ENCODE measurements around the gene UBE2E2.
A peak's percentile ranks its signal among the peaks of the same experiment; 100 is the strongest.

The UBE2E2 gene

GRCh38 chr3:23193831-23194230, 9.3 kb upstream of the UBE2E2 start:
- no peak for DNase-seq (ENCODE audit: low read depth)

- no peak for DNase-seq (ENCODE audit: low read depth)
Observed at GRCh38 chr3:23198801-23199200, 4.3 kb upstream of the UBE2E2 start.

DNA sequence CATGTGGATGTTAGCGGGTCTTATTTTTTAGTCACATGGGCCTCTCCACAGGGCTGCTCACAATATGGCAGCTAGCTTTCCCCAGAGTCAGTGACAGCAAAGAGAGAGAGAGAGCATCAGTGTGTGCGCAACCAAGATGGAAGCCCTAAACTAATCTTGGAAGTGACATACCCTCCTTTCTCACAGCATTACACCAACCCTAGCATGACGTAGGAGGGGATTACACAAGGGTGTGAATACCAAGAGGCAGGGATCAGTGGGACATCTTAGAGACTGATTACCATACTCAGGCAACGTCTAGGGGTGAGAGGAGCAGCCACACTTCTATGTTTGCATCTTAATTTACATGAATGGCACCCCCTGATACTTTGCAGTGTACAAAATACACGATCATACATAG, 3.5 kb upstream of the UBE2E2 start:
- DNase-seq (ENCODE audit: low read depth), result no peak

GRCh38 chr3:23201154-23201838, 1.8 kb upstream of the UBE2E2 start:
- no peak for DNase-seq (ENCODE audit: low read depth)

- peak; percentile 7 for DNase-seq (ENCODE audit: low read depth)
Observed at GRCh38 chr3:23202203-23202920, 765 bp upstream of the UBE2E2 start.

GRCh38 chr3:23203708-23204330, 692 bp downstream of the UBE2E2 start:
- no peak for DNase-seq (ENCODE audit: low read depth)

DNA sequence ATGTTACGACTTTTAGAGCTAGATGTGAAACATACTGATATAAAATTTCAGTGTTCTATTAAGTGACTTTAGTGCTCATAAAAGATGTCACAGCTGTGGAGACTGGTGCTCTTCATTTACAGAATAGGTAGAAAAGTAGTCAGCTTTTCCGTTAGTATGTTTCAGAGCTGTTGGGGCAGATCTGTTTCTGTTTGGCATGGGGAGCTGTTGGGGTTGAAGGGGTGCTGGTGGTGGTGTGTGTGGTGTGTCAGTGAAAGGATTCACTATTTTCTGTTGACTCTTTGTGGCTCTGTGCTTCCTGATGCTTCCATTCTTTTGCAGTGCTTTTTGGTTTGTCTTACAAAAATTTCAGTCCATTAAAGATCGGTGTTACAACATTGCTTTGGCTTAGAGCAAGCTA, 3.2 kb downstream of the UBE2E2 start:
- no peak for DNase-seq (ENCODE audit: low read depth)

- DNase-seq (ENCODE audit: low read depth), result no peak
Observed at GRCh38 chr3:23209103-23209502, 6.0 kb downstream of the UBE2E2 start.

DNA sequence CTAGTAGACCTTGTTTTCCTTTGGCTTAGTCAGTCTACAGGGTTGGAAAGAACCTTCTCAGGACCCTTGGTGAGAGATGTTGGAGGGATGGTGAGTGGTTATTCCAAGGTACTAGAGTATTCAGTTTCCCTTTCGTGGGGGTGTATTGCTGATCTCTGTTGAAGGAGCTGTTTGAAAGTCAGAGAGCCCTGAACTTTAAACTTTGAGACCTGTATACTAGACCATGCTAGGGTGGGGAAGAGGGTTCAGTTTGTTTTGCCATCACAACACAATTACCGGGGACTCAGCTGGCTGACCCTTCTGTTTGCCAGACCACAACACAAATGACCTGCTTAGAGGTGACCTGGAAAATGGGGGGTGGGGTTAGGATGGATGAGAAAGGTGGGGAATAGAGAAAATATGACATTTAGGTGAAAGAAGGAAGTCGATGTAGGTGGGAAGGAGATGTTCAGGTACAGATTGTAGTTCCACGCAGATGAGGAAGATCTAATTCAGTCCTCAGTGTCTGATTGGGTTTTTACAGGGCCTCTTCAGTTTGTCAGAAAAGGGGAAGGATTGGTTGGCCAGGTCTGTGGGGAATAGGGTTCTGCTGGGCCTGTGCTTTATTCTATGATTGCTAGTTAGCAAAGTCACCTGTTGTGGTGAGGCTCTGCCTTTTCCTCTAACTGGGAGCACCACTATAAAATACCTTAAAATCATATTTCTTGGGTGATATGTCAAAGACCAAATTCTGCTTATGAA, 6.8 kb downstream of the UBE2E2 start:
- no peak for DNase-seq (ENCODE audit: low read depth)

GRCh38 chr3:23213813-23214212, 10.7 kb downstream of the UBE2E2 start:
- no peak for DNase-seq (ENCODE audit: low read depth)

- no peak for DNase-seq (ENCODE audit: low read depth)
Observed at GRCh38 chr3:23217872-23218554, 14.9 kb downstream of the UBE2E2 start.

- no peak for DNase-seq (ENCODE audit: low read depth)
Observed at GRCh38 chr3:23219117-23219516, 16.0 kb downstream of the UBE2E2 start.

- DNase-seq (ENCODE audit: low read depth), result no peak
Observed at GRCh38 chr3:23219552-23219951, 16.4 kb downstream of the UBE2E2 start.

DNA sequence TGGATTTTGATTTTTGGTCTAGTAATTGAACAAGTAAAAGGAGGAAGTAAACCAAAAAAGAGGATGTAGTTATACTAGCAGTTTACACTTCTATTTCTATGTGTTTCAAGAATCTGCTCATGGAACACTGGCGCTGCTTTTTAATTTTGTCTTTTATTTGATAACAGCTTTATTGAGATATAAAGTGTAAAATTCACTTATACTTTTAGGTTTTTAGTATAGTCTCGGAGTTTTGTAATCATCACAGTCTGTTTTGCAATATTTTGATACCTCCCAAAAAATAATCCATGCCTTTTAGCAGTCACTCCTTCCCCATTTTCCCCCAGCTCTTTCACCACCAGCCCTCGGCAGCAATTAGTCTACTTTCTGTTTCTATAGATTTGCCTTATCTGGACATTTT, 18.0 kb downstream of the UBE2E2 start:
- DNase-seq (ENCODE audit: low read depth), result no peak

GRCh38 chr3:23232016-23232415, 28.9 kb downstream of the UBE2E2 start:
- DNase-seq (ENCODE audit: low read depth), result no peak

DNA sequence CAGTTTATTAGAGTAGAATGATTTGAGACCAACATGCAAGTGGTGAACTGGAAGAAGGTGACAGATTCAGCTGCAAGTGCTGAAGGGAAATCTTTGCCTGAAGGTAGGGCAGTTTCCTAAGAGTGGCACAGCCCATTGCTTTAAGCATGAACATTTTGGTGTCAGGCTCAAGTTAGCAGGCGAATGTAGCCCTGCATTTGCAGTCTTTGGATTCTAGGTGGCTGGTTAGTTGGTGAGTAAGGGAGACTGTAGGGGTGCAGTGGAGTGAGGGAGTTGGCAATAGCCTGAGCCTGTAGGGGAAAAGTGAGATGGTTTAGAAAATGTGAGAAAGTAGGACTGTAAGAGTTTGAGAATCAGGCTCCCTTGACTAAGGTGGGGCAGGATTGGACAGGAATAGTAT, 29.7 kb downstream of the UBE2E2 start:
- DNase-seq (ENCODE audit: low read depth), result no peak

DNA sequence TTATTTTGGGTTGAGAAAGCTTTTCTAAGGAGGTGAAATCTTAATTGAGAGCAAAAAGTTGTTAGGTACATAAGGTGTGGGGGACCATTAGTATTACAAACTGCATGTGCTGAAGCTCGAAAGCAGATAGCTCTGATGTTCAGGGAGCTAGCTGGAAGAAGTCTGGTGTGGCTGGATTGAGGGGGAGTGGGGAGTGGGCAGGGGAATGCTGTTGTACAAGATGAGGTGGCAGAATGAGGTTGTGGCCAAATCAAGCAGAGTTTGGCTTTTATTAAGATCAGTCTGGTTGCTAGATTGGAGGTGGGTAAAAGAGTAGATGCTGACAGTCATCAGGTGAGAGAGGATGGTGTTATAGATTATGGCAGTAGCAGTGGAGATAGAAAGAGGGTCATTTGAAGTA, 32.1 kb downstream of the UBE2E2 start:
- DNase-seq (ENCODE audit: low read depth), result no peak

DNA sequence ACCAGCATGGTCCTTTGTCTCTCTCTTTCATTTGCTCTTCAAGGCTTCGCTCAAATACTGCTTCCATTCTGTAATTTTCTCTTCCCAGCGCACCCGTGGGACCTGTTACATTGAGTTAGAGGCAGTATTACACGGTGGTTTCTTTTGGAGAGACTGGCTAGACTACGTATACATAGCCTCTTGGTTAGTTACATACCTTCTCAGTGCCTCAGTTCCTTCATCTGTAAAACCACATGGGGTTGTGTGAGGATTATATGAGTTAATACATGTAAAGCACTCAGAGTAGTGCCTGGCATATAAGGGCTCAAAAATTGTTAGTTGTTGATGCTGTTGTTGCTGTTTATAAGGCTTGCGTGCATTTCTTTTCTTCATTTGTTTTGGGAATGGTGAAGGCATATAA, 33.8 kb downstream of the UBE2E2 start:
- DNase-seq (ENCODE audit: low read depth), result no peak

DNA sequence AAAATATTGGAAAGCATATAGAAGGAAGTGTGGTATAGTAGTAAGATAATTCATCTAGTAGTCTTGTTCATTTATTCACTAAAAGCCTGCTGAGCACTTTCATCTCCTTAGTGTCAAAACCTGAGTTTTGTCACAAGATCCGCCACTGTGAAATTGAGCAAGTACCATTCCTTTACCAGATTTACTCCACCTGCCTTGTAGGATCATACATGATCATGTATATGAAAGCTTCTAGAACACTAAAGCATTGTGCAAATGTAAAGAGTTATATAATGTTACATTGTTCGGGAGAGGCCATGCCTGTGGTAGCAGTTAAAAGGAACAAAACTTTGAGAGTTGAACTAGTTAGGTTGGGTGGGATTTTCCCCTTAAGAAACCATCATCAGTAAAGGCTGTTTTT, 35.0 kb downstream of the UBE2E2 start:
- no peak for DNase-seq (ENCODE audit: low read depth)

GRCh38 chr3:23238578-23238977, 35.5 kb downstream of the UBE2E2 start:
- DNase-seq (ENCODE audit: low read depth), result no peak

- DNase-seq (ENCODE audit: low read depth), result no peak
Observed at GRCh38 chr3:23239211-23240068, 36.3 kb downstream of the UBE2E2 start.
